Esophagus squamous epithelium (tissue), 4 donors: ENCODE results near the gene HAS3.

Source experiments
- POLR2A ChIP-seq, 4 donors: fragments of 450-650 bp; IDR thresholded peaks; one replicate each; pipeline ENCODE4 v1.6.1; 2017; ENCODE audit warnings: antibody characterized with exemption in 4 of 4, mild to moderate bottlenecking in 4 of 4, moderate library complexity in 3 of 4
- TF ChIP-seq, protein P1 (sequence below), 6 experiments: fragments of 450-650 bp in 4 of 6; fragments of 200-600 bp in 2 of 6; sonication (generic) in 2 of 6; IDR thresholded peaks; one replicate each; pipeline ENCODE4 v1.5.1; 2016 to 2019; ENCODE audit warnings: antibody characterized with exemption in 6 of 6, mild to moderate bottlenecking in 4 of 6, moderate library complexity in 4 of 6

DNA sequence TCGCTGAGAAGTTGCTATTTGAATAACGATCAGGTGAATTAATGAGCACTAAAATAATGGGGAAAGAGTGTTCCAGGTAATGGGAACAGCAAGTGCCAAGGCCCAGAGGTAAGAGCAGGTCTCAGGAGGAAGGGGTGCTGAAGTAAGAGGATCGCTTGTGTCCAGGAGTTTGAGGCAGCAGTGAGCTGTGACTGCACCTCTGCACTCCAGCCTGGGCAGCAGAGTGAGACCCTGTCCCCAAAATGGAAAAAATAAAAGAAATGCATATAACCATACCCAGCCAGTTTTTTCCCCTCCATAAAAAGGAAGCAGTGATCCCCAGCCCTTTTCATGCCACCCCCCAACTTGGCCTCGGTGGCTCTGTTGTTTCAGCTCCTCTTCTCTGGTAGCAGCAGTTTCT lies 16.8 kb upstream of the HAS3 start:
- TF ChIP-seq POLR2A (IDR thresholded peaks at IDR 0.05), result no peak
- TF ChIP-seq, protein P1, sequence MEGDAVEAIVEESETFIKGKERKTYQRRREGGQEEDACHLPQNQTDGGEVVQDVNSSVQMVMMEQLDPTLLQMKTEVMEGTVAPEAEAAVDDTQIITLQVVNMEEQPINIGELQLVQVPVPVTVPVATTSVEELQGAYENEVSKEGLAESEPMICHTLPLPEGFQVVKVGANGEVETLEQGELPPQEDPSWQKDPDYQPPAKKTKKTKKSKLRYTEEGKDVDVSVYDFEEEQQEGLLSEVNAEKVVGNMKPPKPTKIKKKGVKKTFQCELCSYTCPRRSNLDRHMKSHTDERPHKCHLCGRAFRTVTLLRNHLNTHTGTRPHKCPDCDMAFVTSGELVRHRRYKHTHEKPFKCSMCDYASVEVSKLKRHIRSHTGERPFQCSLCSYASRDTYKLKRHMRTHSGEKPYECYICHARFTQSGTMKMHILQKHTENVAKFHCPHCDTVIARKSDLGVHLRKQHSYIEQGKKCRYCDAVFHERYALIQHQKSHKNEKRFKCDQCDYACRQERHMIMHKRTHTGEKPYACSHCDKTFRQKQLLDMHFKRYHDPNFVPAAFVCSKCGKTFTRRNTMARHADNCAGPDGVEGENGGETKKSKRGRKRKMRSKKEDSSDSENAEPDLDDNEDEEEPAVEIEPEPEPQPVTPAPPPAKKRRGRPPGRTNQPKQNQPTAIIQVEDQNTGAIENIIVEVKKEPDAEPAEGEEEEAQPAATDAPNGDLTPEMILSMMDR (IDR thresholded peaks at IDR 0.05), result no peak
